Measurements from ENCODE around the gene SEC16A.

Gene SEC16A

GRCh38 chr9:136418182-136419091, 64.4 kb downstream of the SEC16A start:
- H3K27ac Mint-ChIP-seq: no peak overlapping the region
- H3K36me3 Mint-ChIP-seq (ENCODE audit: low read depth): peaks cover 46% of the 10 kb centered on the region
- H3K9me3 Mint-ChIP-seq: no peaks in the 10 kb centered on the region
- no peaks in the 10 kb centered on the region for H3K27me3 Mint-ChIP-seq (ENCODE audit: low read depth)
- H3K4me3 Mint-ChIP-seq: no peak overlapping the region
- no peaks in the 10 kb centered on the region for H3K4me1 Mint-ChIP-seq
- TF ChIP-seq CTCF (IDR thresholded peaks at IDR 0.05; ENCODE audit: unreplicated experiment in 3 of 3): no peak

GRCh38 chr9:136416914-136417313, 65.9 kb downstream of the SEC16A start:
- no peak for TF ChIP-seq CTCF (IDR thresholded peaks at IDR 0.05; ENCODE audit: unreplicated experiment in 3 of 3)
- Mint-ChIP-seq H3K4me1 (peaks cover 3% of the 10 kb centered on the region), H3K27ac (no peak overlapping the region), H3K36me3 (ENCODE audit: low read depth) (peaks cover 48% of the 10 kb centered on the region), H3K9me3 (no peaks in the 10 kb centered on the region), H3K27me3 (ENCODE audit: low read depth) (no peaks in the 10 kb centered on the region), H3K4me3 (no peak overlapping the region)

GRCh38 chr9:136416427-136416826, 66.4 kb downstream of the SEC16A start:
- no peaks in the 10 kb centered on the region for H3K9me3 Mint-ChIP-seq
- no peak overlapping the region for H3K4me3 Mint-ChIP-seq
- H3K27me3 Mint-ChIP-seq (ENCODE audit: low read depth): no peaks in the 10 kb centered on the region
- peaks cover 48% of the 10 kb centered on the region for H3K36me3 Mint-ChIP-seq (ENCODE audit: low read depth)
- H3K4me1 Mint-ChIP-seq: peaks cover 7% of the 10 kb centered on the region
- no peak for TF ChIP-seq CTCF (IDR thresholded peaks at IDR 0.05; ENCODE audit: unreplicated experiment in 3 of 3)
- no peak overlapping the region for H3K27ac Mint-ChIP-seq

- H3K27me3 Mint-ChIP-seq (ENCODE audit: low read depth): no peaks in the 10 kb centered on the region
- H3K36me3 Mint-ChIP-seq (ENCODE audit: low read depth): peaks cover 44% of the 10 kb centered on the region
- no peaks in the 10 kb centered on the region for H3K9me3 Mint-ChIP-seq
- H3K4me1 Mint-ChIP-seq: peaks cover 23% of the 10 kb centered on the region
- peak overlapping the region; percentile 15 to 55 (median 15) for H3K4me3 Mint-ChIP-seq
- TF ChIP-seq CTCF (IDR thresholded peaks at IDR 0.05; ENCODE audit: unreplicated experiment in 3 of 3): no peak
- no peak overlapping the region for H3K27ac Mint-ChIP-seq
Observed at GRCh38 chr9:136412962-136413361, 69.9 kb downstream of the SEC16A start.

- Mint-ChIP-seq H3K36me3 (ENCODE audit: low read depth) (peaks cover 40% of the 10 kb centered on the region), H3K27ac (peak overlapping the region; percentile 37 to 77 (median 66)), H3K9me3 (no peaks in the 10 kb centered on the region), H3K27me3 (ENCODE audit: low read depth) (no peaks in the 10 kb centered on the region), H3K4me3 (peak overlapping the region; percentile 90 to 95 (median 94)), H3K4me1 (peaks cover 23% of the 10 kb centered on the region)
- no peak for TF ChIP-seq CTCF (IDR thresholded peaks at IDR 0.05; ENCODE audit: unreplicated experiment in 3 of 3)
Observed at GRCh38 chr9:136411378-136411777, 71.5 kb downstream of the SEC16A start.

All from nephron (organoid).